Ovary (tissue), 3 donors: ENCODE data around the gene SPEG.

Experiments
- EP300 ChIP-seq: sonication (generic); formaldehyde crosslinking; IDR thresholded peaks from one replicate; pipeline ENCODE4 v1.6.1; 2017; ENCODE audit warnings: antibody characterized with exemption
- POLR2A ChIP-seq: fragments of 450-650 bp; IDR thresholded peaks from one replicate; pipeline ENCODE4 v1.6.1; 2017; ENCODE audit warnings: antibody characterized with exemption, mild to moderate bottlenecking, moderate library complexity
- TF ChIP-seq, protein P1 (sequence below), 3 donors: fragments of 450-650 bp in 2 of 3; fragments of 200-600 bp in 1 of 3; IDR thresholded peaks; one replicate each; pipeline versions ENCODE4 v1.5.1 to v1.8.0; 2016 to 2022; ENCODE audit warnings: antibody characterized with exemption in 3 of 3, mild to moderate bottlenecking in 1 of 3
- donor health status: DM: no; HTN: no; CAD: no.

DNA sequence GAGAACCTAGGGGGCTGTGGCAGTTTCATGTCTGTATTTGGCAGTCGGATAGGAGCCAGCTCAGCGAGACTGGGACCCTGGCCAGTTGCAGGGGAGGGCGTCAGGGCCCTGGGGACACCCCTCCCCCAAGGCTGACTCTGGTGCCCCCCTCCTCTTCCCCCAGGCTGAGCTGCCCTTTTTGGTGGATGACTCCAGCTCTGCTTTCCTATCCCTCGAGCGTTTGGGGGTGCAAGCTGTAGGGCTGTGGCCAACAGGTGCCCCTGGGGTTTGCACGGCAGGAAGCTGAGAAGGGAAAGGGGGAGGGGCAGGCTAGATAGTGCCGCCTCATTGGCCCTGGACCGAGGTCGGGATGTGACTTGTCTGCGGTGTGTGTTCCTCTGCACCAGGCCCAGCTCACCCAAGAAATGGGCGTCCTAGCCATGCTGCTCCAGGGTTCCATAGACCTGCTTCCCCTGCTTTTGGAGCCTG, 26.4 kb downstream of the SPEG start:
- TF ChIP-seq, protein P1, sequence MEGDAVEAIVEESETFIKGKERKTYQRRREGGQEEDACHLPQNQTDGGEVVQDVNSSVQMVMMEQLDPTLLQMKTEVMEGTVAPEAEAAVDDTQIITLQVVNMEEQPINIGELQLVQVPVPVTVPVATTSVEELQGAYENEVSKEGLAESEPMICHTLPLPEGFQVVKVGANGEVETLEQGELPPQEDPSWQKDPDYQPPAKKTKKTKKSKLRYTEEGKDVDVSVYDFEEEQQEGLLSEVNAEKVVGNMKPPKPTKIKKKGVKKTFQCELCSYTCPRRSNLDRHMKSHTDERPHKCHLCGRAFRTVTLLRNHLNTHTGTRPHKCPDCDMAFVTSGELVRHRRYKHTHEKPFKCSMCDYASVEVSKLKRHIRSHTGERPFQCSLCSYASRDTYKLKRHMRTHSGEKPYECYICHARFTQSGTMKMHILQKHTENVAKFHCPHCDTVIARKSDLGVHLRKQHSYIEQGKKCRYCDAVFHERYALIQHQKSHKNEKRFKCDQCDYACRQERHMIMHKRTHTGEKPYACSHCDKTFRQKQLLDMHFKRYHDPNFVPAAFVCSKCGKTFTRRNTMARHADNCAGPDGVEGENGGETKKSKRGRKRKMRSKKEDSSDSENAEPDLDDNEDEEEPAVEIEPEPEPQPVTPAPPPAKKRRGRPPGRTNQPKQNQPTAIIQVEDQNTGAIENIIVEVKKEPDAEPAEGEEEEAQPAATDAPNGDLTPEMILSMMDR (IDR thresholded peaks at IDR 0.05) = no peak
- TF ChIP-seq POLR2A (no peak), EP300 (no peak)
